Dendritic cell treated with granulocyte-macrophage colony-stimulating factor and Interleukin-4, amounts not matched to agents 40 ng/mL and 50 ng/mL, for 4 days (primary cell): ENCODE data around the gene DPYSL3.

Experiments used
- H3K27ac Mint-ChIP-seq: one replicate; pipeline ENCODE4 v1.8.0; 2022; ENCODE audit warnings: mild to moderate bottlenecking, mixed read lengths
- H3K27me3 Mint-ChIP-seq: one replicate; pipeline ENCODE4 v1.8.0; 2022; ENCODE audit warnings: mild to moderate bottlenecking, mixed read lengths
- H3K36me3 Mint-ChIP-seq: one replicate; pipeline ENCODE4 v1.8.0; 2022; ENCODE audit warnings: low read depth, mixed read lengths
- H3K4me1 Mint-ChIP-seq: one replicate; pipeline ENCODE4 v1.8.0; 2022; ENCODE audit warnings: low read depth, mixed read lengths
- H3K4me3 Mint-ChIP-seq: one replicate; pipeline ENCODE4 v1.8.0; 2022; ENCODE audit warnings: mild to moderate bottlenecking, moderate library complexity, mixed read lengths
- H3K9me3 Mint-ChIP-seq: one replicate; pipeline ENCODE4 v1.8.0; 2022; ENCODE audit warnings: mixed read lengths
- intact Hi-C: fragments of 100-400 bp; cut with micrococcal nuclease; formaldehyde crosslinking; loops from one replicate; pipeline ENCODE4 v1.15.0; 2022

DPYSL3 gene

GRCh38 chr5:147404706-147405105, 105.2 kb downstream of the DPYSL3 start:
- intact Hi-C loops = no loop called here
- Mint-ChIP-seq H3K27me3 (no peaks in the 10 kb centered on the region), H3K4me1 (peaks cover 17% of the 10 kb centered on the region), H3K4me3 (no peak overlapping the region), H3K9me3 (no peaks in the 10 kb centered on the region), H3K36me3 (no peaks in the 10 kb centered on the region), H3K27ac (peak overlapping the region; percentile 65)

- no peaks in the 10 kb centered on the region for H3K9me3 Mint-ChIP-seq
- no peaks in the 10 kb centered on the region for H3K27me3 Mint-ChIP-seq
- peak overlapping the region; percentile 65 for H3K27ac Mint-ChIP-seq
- H3K4me3 Mint-ChIP-seq = no peak overlapping the region
- intact Hi-C loops = no loop called here
- H3K36me3 Mint-ChIP-seq = no peaks in the 10 kb centered on the region
- peaks cover 17% of the 10 kb centered on the region for H3K4me1 Mint-ChIP-seq
Observed at GRCh38 chr5:147403651-147404640, 105.9 kb downstream of the DPYSL3 start.

GRCh38 chr5:147400881-147401280, 109.0 kb downstream of the DPYSL3 start:
- Mint-ChIP-seq H3K4me3 (no peak overlapping the region), H3K36me3 (no peaks in the 10 kb centered on the region), H3K9me3 (no peaks in the 10 kb centered on the region), H3K4me1 (peaks cover 17% of the 10 kb centered on the region), H3K27ac (no peak overlapping the region), H3K27me3 (no peaks in the 10 kb centered on the region)
- intact Hi-C loops = no loop called here

GRCh38 chr5:147400126-147400809, 109.6 kb downstream of the DPYSL3 start:
- H3K27ac Mint-ChIP-seq = no peak overlapping the region
- H3K9me3 Mint-ChIP-seq = no peaks in the 10 kb centered on the region

GRCh38 chr5:147398860-147399259, 111.0 kb downstream of the DPYSL3 start:
- no peak overlapping the region for H3K4me3 Mint-ChIP-seq
- intact Hi-C loops = no loop called here
- H3K27me3 Mint-ChIP-seq = no peaks in the 10 kb centered on the region
- H3K4me1 Mint-ChIP-seq = peaks cover 4% of the 10 kb centered on the region
- H3K27ac Mint-ChIP-seq = no peak overlapping the region
- H3K9me3 Mint-ChIP-seq = no peaks in the 10 kb centered on the region
- H3K36me3 Mint-ChIP-seq = no peaks in the 10 kb centered on the region

More at GRCh38 chr5:147400126-147400809, 109.6 kb downstream of the DPYSL3 start:
- Mint-ChIP-seq H3K4me3 (no peak overlapping the region), H3K4me1 (peaks cover 17% of the 10 kb centered on the region), H3K27me3 (no peaks in the 10 kb centered on the region), H3K36me3 (no peaks in the 10 kb centered on the region)
- intact Hi-C loops = no loop called here

- H3K27me3 Mint-ChIP-seq = no peaks in the 10 kb centered on the region
- H3K27ac Mint-ChIP-seq = no peak overlapping the region
- intact Hi-C loops = no loop called here
- H3K4me1 Mint-ChIP-seq = no peaks in the 10 kb centered on the region
- no peaks in the 10 kb centered on the region for H3K9me3 Mint-ChIP-seq
- H3K4me3 Mint-ChIP-seq = no peak overlapping the region
- H3K36me3 Mint-ChIP-seq = no peaks in the 10 kb centered on the region
Observed at GRCh38 chr5:147397616-147398015, 112.3 kb downstream of the DPYSL3 start.

GRCh38 chr5:147396070-147396823, 113.6 kb downstream of the DPYSL3 start:
- Mint-ChIP-seq H3K27ac (no peak overlapping the region), H3K36me3 (no peaks in the 10 kb centered on the region)
- intact Hi-C loops = no loop called here

GRCh38 chr5:147393874-147394672, 115.8 kb downstream of the DPYSL3 start:
- Mint-ChIP-seq H3K36me3 (no peaks in the 10 kb centered on the region), H3K9me3 (no peaks in the 10 kb centered on the region), H3K4me3 (no peak overlapping the region), H3K27me3 (no peaks in the 10 kb centered on the region), H3K27ac (no peak overlapping the region), H3K4me1 (no peaks in the 10 kb centered on the region)
- intact Hi-C loops = loop anchor here (2.0 kb wide), 1 partner anchor 295 kb away; no protein-coding TSS in a partner anchor

More at GRCh38 chr5:147396070-147396823, 113.6 kb downstream of the DPYSL3 start:
- no peaks in the 10 kb centered on the region for H3K4me1 Mint-ChIP-seq
- H3K4me3 Mint-ChIP-seq = no peak overlapping the region
- no peaks in the 10 kb centered on the region for H3K27me3 Mint-ChIP-seq
- H3K9me3 Mint-ChIP-seq = no peaks in the 10 kb centered on the region

- Mint-ChIP-seq H3K36me3 (no peaks in the 10 kb centered on the region), H3K4me3 (no peak overlapping the region), H3K4me1 (no peaks in the 10 kb centered on the region)
Observed at GRCh38 chr5:147391781-147392180, 118.1 kb downstream of the DPYSL3 start.

GRCh38 chr5:147390654-147391225, 119.1 kb downstream of the DPYSL3 start:
- Mint-ChIP-seq H3K27me3 (no peaks in the 10 kb centered on the region), H3K4me3 (no peak overlapping the region), H3K36me3 (no peaks in the 10 kb centered on the region), H3K9me3 (no peaks in the 10 kb centered on the region), H3K4me1 (no peaks in the 10 kb centered on the region), H3K27ac (no peak overlapping the region)
- intact Hi-C loops = no loop called here

More at GRCh38 chr5:147391781-147392180, 118.1 kb downstream of the DPYSL3 start:
- intact Hi-C loops = loop anchor here (2.0 kb wide), 1 partner anchor 293 kb away; no protein-coding TSS in a partner anchor
- Mint-ChIP-seq H3K9me3 (no peaks in the 10 kb centered on the region), H3K27me3 (no peaks in the 10 kb centered on the region), H3K27ac (no peak overlapping the region)

GRCh38 chr5:147388184-147389108, 121.4 kb downstream of the DPYSL3 start:
- Mint-ChIP-seq H3K27ac (no peak overlapping the region), H3K36me3 (no peaks in the 10 kb centered on the region), H3K4me1 (no peaks in the 10 kb centered on the region), H3K4me3 (no peak overlapping the region), H3K27me3 (no peaks in the 10 kb centered on the region), H3K9me3 (no peaks in the 10 kb centered on the region)
- intact Hi-C loops = no loop called here

- H3K9me3 Mint-ChIP-seq = no peaks in the 10 kb centered on the region
- H3K36me3 Mint-ChIP-seq = no peaks in the 10 kb centered on the region
- no peaks in the 10 kb centered on the region for H3K27me3 Mint-ChIP-seq
- no peaks in the 10 kb centered on the region for H3K4me1 Mint-ChIP-seq
- H3K27ac Mint-ChIP-seq = no peak overlapping the region
- intact Hi-C loops = no loop called here
- H3K4me3 Mint-ChIP-seq = no peak overlapping the region
Observed at GRCh38 chr5:147387109-147387508, 122.8 kb downstream of the DPYSL3 start.
